Activated T-cell treated with anti-CD3 and anti-CD28 coated beads, Interleukin-2, amount 50 U/mL, for 72 hours (primary cell): ENCODE results near the gene NSUN4. TPM values are rescaled to one million over a fixed set of nuclear protein-coding genes. Genes with fewer than 3 reads are reported as not detected.

Experiments used
- ATAC-seq, 2 donors: fragments of 150-1000 bp; cut with Tn5 transposase; replicated peaks in 1 of 2; 2 replicates each; pipeline ENCODE4 v1.10.0; 2021; ENCODE audit warnings: moderate library complexity in 2 of 2, mild to moderate bottlenecking in 1 of 2
- DNase-seq, 2 donors: peaks; one replicate each; pipeline ENCODE4 v3.0.0; 2021 to 2022; ENCODE audit warnings: mixed read lengths in 1 of 2
- H3K27ac Mint-ChIP-seq: one replicate; pipeline ENCODE4 v1.8.0; 2022; ENCODE audit warnings: mild to moderate bottlenecking, moderate library complexity, mixed read lengths
- H3K27me3 Mint-ChIP-seq: one replicate; pipeline ENCODE4 v1.8.0; 2022; ENCODE audit warnings: low read depth, mixed read lengths
- H3K36me3 Mint-ChIP-seq, 2 donors: one replicate each; pipeline ENCODE4 v1.8.0; 2022; ENCODE audit warnings: mixed read lengths in 2 of 2, mild to moderate bottlenecking in 1 of 2; ENCODE audit not compliant: insufficient read depth in 2 of 2
- H3K4me1 Mint-ChIP-seq: one replicate; pipeline ENCODE4 v1.8.0; 2022; ENCODE audit warnings: low read depth, mixed read lengths
- H3K4me3 Mint-ChIP-seq, 2 donors: one replicate each; pipeline ENCODE4 v1.8.0; 2022; ENCODE audit warnings: mild to moderate bottlenecking in 2 of 2, mixed read lengths in 2 of 2, moderate library complexity in 2 of 2
- H3K9me3 Mint-ChIP-seq, 2 donors: one replicate each; pipeline ENCODE4 v1.8.0; 2022; ENCODE audit warnings: mixed read lengths in 2 of 2
- total RNA-seq, 2 donors: library from RNA; stranded (reverse); gene quantifications; one replicate each; pipeline ENCODE4 v1.2.3, GENCODE V29; 2022

The NSUN4 gene
- total RNA-seq, 2 donors from 2014 or later: 42.4 to 42.9 TPM

GRCh38 chr1:46394872-46395465, 54.4 kb downstream of the NSUN4 start:
- Mint-ChIP-seq H3K4me1 (peaks cover 5% of the 10 kb centered on the region), H3K36me3 (peaks cover 11 to 17% of the 10 kb centered on the region in 2 donors), H3K9me3 (peaks cover 3 to 6% of the 10 kb centered on the region in 2 donors), H3K27ac (no peak overlapping the region), H3K27me3 (peaks cover 28% of the 10 kb centered on the region), H3K4me3 (peak overlapping the region in 1 of 2 donors; percentile 77)
- ATAC-seq (no peak), DNase-seq (no peak)

GRCh38 chr1:46396441-46397398, 56.1 kb downstream of the NSUN4 start:
- Mint-ChIP-seq H3K4me3 (no peak overlapping the region), H3K36me3 (peaks cover 11 to 17% of the 10 kb centered on the region in 2 donors), H3K27me3 (peaks cover 28% of the 10 kb centered on the region)

GRCh38 chr1:46399307-46399706, 58.7 kb downstream of the NSUN4 start:
- Mint-ChIP-seq H3K27ac (no peak overlapping the region), H3K36me3 (no peaks in the 10 kb centered on the region), H3K9me3 (no peaks in the 10 kb centered on the region), H3K27me3 (peaks cover 13% of the 10 kb centered on the region), H3K4me1 (no peaks in the 10 kb centered on the region), H3K4me3 (no peak overlapping the region)
- no peak for DNase-seq
- no peak for ATAC-seq

More at GRCh38 chr1:46396441-46397398, 56.1 kb downstream of the NSUN4 start:
- DNase-seq (no peak), ATAC-seq (no peak)
- H3K4me1 Mint-ChIP-seq: peaks cover 5% of the 10 kb centered on the region
- H3K27ac Mint-ChIP-seq: no peak overlapping the region
- peaks cover 3 to 6% of the 10 kb centered on the region in 2 donors for H3K9me3 Mint-ChIP-seq

- ATAC-seq: no peak
- H3K27ac Mint-ChIP-seq: no peak overlapping the region
- no peaks in the 10 kb centered on the region for H3K9me3 Mint-ChIP-seq
- DNase-seq: no peak
- no peaks in the 10 kb centered on the region for H3K36me3 Mint-ChIP-seq
- peaks cover 2% of the 10 kb centered on the region for H3K27me3 Mint-ChIP-seq
- no peak overlapping the region for H3K4me3 Mint-ChIP-seq
- no peaks in the 10 kb centered on the region for H3K4me1 Mint-ChIP-seq
Observed at GRCh38 chr1:46400421-46400820, 59.8 kb downstream of the NSUN4 start.

- Mint-ChIP-seq H3K27me3 (no peaks in the 10 kb centered on the region), H3K4me3 (no peak overlapping the region), H3K4me1 (no peaks in the 10 kb centered on the region), H3K27ac (no peak overlapping the region), H3K36me3 (no peaks in the 10 kb centered on the region), H3K9me3 (no peaks in the 10 kb centered on the region)
- DNase-seq (no peak), ATAC-seq (no peak)
Observed at GRCh38 chr1:46401154-46401913, 60.7 kb downstream of the NSUN4 start.

- no peak for ATAC-seq
- Mint-ChIP-seq H3K9me3 (no peaks in the 10 kb centered on the region), H3K4me3 (no peak overlapping the region), H3K27me3 (no peaks in the 10 kb centered on the region), H3K4me1 (no peaks in the 10 kb centered on the region), H3K36me3 (no peaks in the 10 kb centered on the region), H3K27ac (no peak overlapping the region)
- no peak for DNase-seq
Observed at GRCh38 chr1:46401964-46402626, 61.5 kb downstream of the NSUN4 start.

- DNase-seq (no peak), ATAC-seq (no peak)
- Mint-ChIP-seq H3K36me3 (no peaks in the 10 kb centered on the region), H3K4me1 (no peaks in the 10 kb centered on the region), H3K27ac (no peak overlapping the region), H3K27me3 (no peaks in the 10 kb centered on the region), H3K4me3 (no peak overlapping the region), H3K9me3 (no peaks in the 10 kb centered on the region)
Observed at GRCh38 chr1:46403916-46404315, 63.3 kb downstream of the NSUN4 start.

- Mint-ChIP-seq H3K36me3 (no peaks in the 10 kb centered on the region), H3K4me3 (no peak overlapping the region), H3K9me3 (no peaks in the 10 kb centered on the region), H3K4me1 (no peaks in the 10 kb centered on the region), H3K27me3 (no peaks in the 10 kb centered on the region), H3K27ac (no peak overlapping the region)
- ATAC-seq (no peak), DNase-seq (no peak)
Observed at GRCh38 chr1:46404482-46405196, 64.0 kb downstream of the NSUN4 start.

- H3K4me3 Mint-ChIP-seq: no peak overlapping the region
- DNase-seq (no peak), ATAC-seq (no peak)
- no peaks in the 10 kb centered on the region for H3K27me3 Mint-ChIP-seq
- H3K4me1 Mint-ChIP-seq: no peaks in the 10 kb centered on the region
- no peaks in the 10 kb centered on the region for H3K9me3 Mint-ChIP-seq
- no peak overlapping the region for H3K27ac Mint-ChIP-seq
- no peaks in the 10 kb centered on the region for H3K36me3 Mint-ChIP-seq
Observed at GRCh38 chr1:46405197-46405555, 64.6 kb downstream of the NSUN4 start.

- ATAC-seq (peak in 1 of 2 donors; percentile 13), DNase-seq (no peak)
- no peaks in the 10 kb centered on the region for H3K27me3 Mint-ChIP-seq
- H3K9me3 Mint-ChIP-seq: no peaks in the 10 kb centered on the region
- H3K27ac Mint-ChIP-seq: no peak overlapping the region
- H3K4me1 Mint-ChIP-seq: no peaks in the 10 kb centered on the region
- no peak overlapping the region for H3K4me3 Mint-ChIP-seq
- H3K36me3 Mint-ChIP-seq: no peaks in the 10 kb centered on the region
Observed at GRCh38 chr1:46405724-46406123, 65.1 kb downstream of the NSUN4 start.

GRCh38 chr1:46406881-46407608, 66.4 kb downstream of the NSUN4 start:
- Mint-ChIP-seq H3K4me3 (no peak overlapping the region), H3K4me1 (no peaks in the 10 kb centered on the region), H3K36me3 (no peaks in the 10 kb centered on the region), H3K9me3 (no peaks in the 10 kb centered on the region), H3K27me3 (no peaks in the 10 kb centered on the region), H3K27ac (no peak overlapping the region)
- no peak for DNase-seq
- no peak for ATAC-seq

GRCh38 chr1:46407636-46408035, 67.0 kb downstream of the NSUN4 start:
- Mint-ChIP-seq H3K4me1 (no peaks in the 10 kb centered on the region), H3K27me3 (no peaks in the 10 kb centered on the region), H3K4me3 (no peak overlapping the region), H3K36me3 (no peaks in the 10 kb centered on the region), H3K9me3 (no peaks in the 10 kb centered on the region), H3K27ac (no peak overlapping the region)
- ATAC-seq (no peak), DNase-seq (no peak)
